ENCODE results near the gene CSF3R. TPM values are rescaled to one million over a fixed set of nuclear protein-coding genes. Genes with fewer than 3 reads are reported as not detected.
"Not testable (repeated sequence)": the region's sequence is repeated elsewhere in the genome, so short reads cannot be mapped to it uniquely, and the experiment has no call there.

Gene CSF3R
- total and polyA plus RNA-seq, 2 of the 4 experiments (the other 2 are of a cell fraction), result not detected

- in situ Hi-C loops (cut with MboI; ENCODE audit: low sequenced_read_pairs); H2AK9ac ChIP-seq (replicated peaks; ENCODE audit: low read depth, low read length, poor library complexity); POLR2A ChIA-PET (ENCODE audit: unreplicated experiment); H3K36me3 ChIP-seq (ENCODE audit: control insufficient read depth, insufficient read depth, low read length); DNase-seq; H2BK120ac ChIP-seq (ENCODE audit: low read depth, low read length); H3K14ac ChIP-seq (replicated peaks; ENCODE audit: low read depth, low read length); H4K5ac ChIP-seq (ENCODE audit: low read depth, low read length); intact Hi-C loops (cut with micrococcal nuclease); H3K27ac ChIP-seq (ENCODE audit: insufficient read depth, low read length); H4K91ac ChIP-seq (ENCODE audit: insufficient read depth, low read depth, low read length); H3K9me1 ChIP-seq (ENCODE audit: insufficient read depth, low read length); H2AK5ac ChIP-seq (ENCODE audit: low read depth, low read length); H3K4me2 ChIP-seq (ENCODE audit: low read depth, low read length); H3K56ac ChIP-seq (ENCODE audit: extremely low read depth, insufficient read depth, low read length); H3K79me1 ChIP-seq (ENCODE audit: low read depth in 1 of 2, low read length in 2 of 2); H2BK15ac ChIP-seq (ENCODE audit: low read depth, low read length); H4K8ac ChIP-seq (ENCODE audit: low read depth in 2 of 2, low read length in 2 of 2); dilution Hi-C loops (cut with HindIII; ENCODE audit: low sequenced_read_pairs, unreplicated experiment); H2BK5ac ChIP-seq (ENCODE audit: low read depth, low read length, poor library complexity, severe bottlenecking); H3K4me3 ChIP-seq (ENCODE audit: insufficient read depth, low read depth, low read length); H3K9me3 ChIP-seq (ENCODE audit: control insufficient read depth, insufficient read depth, low read length); BruUV-seq (replicated peaks); H3K4me1 ChIP-seq (ENCODE audit: control insufficient read depth, insufficient read depth, low read length); H2AFZ ChIP-seq (replicated peaks; ENCODE audit: low read length, poor library complexity); H2BK20ac ChIP-seq (ENCODE audit: low read depth, low read length); H3K23ac ChIP-seq (ENCODE audit: low read depth, low read length); H3K18ac ChIP-seq (ENCODE audit: low read depth, low read length); H4K20me1 ChIP-seq (ENCODE audit: insufficient read depth, low read length); CTCF ChIA-PET; ATAC-seq (ENCODE audit: low read depth); H3K9ac ChIP-seq (ENCODE audit: low read depth, low read length); H3K4ac ChIP-seq (ENCODE audit: low read depth, low read length): not testable (repeated sequence)
- no CpG with 5 or more reads among the region's 10 CpGs for WGBS, 2 experiments (ENCODE audit: extremely low coverage in 2 of 2, insufficient read length in 1 of 2)
- peaks cover 21% of the 10 kb centered on the region for H3K27me3 ChIP-seq (ENCODE audit: control insufficient read depth, insufficient read depth, low read length)
Measured at GRCh38 chr1:36489258-36490051, 6.7 kb upstream of the CSF3R start.

Measured in IMR-90 (cell line).